AG10803 (cell line): ENCODE results near the gene TRA2A.

ENCODE experiments used
- DNase-seq: peaks from one replicate; pipeline ENCODE4 v3.0.0; 2010; ENCODE audit warnings: low read depth
- H3K4me3 ChIP-seq: 2 replicates; pipeline ENCODE4 v1.5.1; 2011; ENCODE audit warnings: mild to moderate bottlenecking, low read length, control low read depth
- TF ChIP-seq, protein P1 (sequence below): conservative IDR thresholded peaks from 2 replicates; pipeline ENCODE4 v1.5.1; 2011; ENCODE audit warnings: mild to moderate bottlenecking, low read length, control low read depth, inconsistent platforms

Gene TRA2A

GRCh38 chr7:23531794-23532489, at the start of gene TRA2A:
TSS of gene TRA2A (minus strand) at chr7:23531981. CDS start at chr7:23531824, 157 bp downstream.
- peak; percentile 93 for DNase-seq
- H3K4me3 ChIP-seq: peak within 1 kb of the TSS; percentile 96
- TF ChIP-seq, protein P1, sequence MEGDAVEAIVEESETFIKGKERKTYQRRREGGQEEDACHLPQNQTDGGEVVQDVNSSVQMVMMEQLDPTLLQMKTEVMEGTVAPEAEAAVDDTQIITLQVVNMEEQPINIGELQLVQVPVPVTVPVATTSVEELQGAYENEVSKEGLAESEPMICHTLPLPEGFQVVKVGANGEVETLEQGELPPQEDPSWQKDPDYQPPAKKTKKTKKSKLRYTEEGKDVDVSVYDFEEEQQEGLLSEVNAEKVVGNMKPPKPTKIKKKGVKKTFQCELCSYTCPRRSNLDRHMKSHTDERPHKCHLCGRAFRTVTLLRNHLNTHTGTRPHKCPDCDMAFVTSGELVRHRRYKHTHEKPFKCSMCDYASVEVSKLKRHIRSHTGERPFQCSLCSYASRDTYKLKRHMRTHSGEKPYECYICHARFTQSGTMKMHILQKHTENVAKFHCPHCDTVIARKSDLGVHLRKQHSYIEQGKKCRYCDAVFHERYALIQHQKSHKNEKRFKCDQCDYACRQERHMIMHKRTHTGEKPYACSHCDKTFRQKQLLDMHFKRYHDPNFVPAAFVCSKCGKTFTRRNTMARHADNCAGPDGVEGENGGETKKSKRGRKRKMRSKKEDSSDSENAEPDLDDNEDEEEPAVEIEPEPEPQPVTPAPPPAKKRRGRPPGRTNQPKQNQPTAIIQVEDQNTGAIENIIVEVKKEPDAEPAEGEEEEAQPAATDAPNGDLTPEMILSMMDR: no peak

- TF ChIP-seq, protein P1: peak; percentile 96
Measured at GRCh38 chr7:23570592-23571200, 38.9 kb upstream of the TRA2A start.

DNA sequence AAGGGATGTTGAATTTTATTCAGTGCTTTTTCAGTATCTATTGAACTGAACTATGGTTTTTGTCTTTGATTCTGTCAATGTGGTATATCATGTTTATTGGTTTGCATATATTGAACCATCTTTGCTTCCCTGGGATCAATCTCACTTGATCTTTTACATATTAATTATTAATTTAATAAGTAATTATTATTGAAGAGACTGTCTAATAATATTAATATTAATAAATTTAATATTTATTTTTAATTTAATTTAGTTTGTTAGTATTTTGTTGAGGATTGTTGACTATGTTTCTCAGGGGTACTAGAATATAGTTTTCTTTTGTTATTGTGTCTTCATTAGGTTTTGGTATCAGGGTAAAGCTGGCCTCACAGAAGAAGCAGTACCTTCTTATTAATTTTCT, 26.5 kb upstream of the TRA2A start:
- no peak for DNase-seq
- TF ChIP-seq, protein P1: no peak

More at GRCh38 chr7:23570592-23571200, 38.9 kb upstream of the TRA2A start:
- no peak overlapping the region for H3K4me3 ChIP-seq
- peak; percentile 76 for DNase-seq

DNA sequence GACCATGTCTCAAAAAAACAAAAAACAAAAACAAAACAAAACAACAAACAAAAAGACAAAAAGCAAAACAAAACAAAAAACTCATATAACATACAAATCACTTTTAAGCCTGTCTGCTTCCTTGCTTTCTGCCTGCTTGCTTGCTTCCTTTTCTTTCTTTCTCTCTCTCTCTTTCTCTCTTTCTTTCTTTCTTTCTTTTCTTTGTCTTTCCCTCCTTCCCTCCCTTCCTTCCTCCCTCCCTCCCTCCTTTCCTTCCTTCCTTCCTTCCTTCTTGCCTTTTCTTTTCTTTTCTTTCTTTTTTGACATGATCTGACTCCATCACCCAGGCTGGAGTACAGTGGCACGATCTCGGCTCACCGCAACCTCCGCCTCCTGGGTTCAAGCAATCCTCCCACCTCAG, 15.9 kb upstream of the TRA2A start:
- no peak overlapping the region for H3K4me3 ChIP-seq
- DNase-seq: no peak
- TF ChIP-seq, protein P1: no peak

More for the DNA sequence above, 26.5 kb upstream of the TRA2A start:
- no peak overlapping the region for H3K4me3 ChIP-seq

- no peak overlapping the region for H3K4me3 ChIP-seq
- peak; percentile 91 for DNase-seq
- TF ChIP-seq, protein P1: peak; percentile 97
Measured at GRCh38 chr7:23546897-23547572, 15.3 kb upstream of the TRA2A start.

GRCh38 chr7:23545493-23545892, 13.7 kb upstream of the TRA2A start:
- TF ChIP-seq, protein P1: no peak
- DNase-seq: no peak
- H3K4me3 ChIP-seq: no peak overlapping the region
